Measurements from ENCODE around the gene RNU1-3.
"Not testable (repeated sequence)": the region's sequence is repeated elsewhere in the genome, so short reads cannot be mapped to it uniquely, and the experiment has no call there.

Gene RNU1-3

GRCh38 chr1:16639091-16640031, 27.4 kb downstream of the RNU1-3 start:
- DNase-seq (ENCODE audit: low spot score) = not testable (repeated sequence)

DNA sequence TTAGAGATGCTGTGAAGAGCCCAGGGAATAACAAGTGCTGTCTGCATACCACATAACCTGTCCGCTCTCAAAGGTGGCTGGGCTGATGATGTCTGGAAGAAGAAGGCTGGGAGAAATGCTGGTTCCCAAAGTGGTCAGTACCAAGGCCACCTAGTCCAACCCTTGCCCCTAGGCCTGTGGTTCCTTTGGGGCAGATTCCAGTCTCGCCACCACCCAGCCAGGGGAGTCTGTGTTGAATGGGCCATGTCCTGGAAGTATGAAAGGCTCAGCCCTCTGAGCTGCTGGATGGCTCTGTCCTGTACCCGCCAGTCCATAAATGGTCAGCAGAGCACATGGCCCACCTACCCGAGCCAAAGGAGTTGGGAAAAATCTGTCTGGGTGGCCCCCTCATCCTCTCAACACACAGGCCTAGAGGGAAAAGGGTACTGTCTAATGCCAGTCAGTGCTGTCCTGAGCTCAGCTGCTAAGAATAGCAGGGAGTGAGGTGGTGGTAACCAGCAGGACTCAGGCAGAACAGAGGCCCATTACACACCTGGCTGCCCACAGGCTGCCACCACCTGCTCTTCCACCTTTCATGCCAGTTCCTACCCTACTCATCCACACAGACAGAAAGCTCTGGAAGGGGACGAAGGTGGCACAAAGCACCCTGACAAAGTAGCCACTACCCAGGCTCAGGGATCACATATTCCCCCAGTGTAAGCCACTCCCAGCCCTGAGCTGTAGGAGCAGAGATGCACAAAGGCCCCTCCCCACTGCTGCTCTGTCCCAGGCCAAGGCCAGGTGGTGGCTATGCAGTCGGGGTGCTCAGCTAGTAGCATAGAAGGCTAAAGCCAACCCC, 28.6 kb downstream of the RNU1-3 start:
- DNase-seq (ENCODE audit: low spot score) = not testable (repeated sequence)

GRCh38 chr1:16636551-16637195, 30.1 kb downstream of the RNU1-3 start:
- DNase-seq (ENCODE audit: low spot score) = not testable (repeated sequence)

DNA sequence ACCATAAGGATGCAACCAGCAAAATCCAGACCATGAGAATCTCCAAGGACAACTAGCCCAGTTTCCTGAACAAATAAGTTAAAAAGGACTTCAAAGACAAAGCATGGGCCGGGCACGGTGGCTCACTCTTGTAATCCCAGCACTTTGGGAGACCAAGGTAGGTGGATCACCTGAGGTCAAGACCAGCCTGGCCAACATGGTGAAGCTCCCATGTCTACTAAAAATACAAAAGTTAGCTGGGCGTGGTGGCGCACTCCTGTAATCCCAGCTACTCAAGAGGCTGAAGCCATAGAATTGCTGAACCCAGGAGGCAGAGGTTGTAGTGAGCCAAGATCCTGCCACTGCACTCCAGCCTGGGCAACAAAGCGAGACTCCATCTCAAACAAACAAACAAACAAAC, 30.8 kb downstream of the RNU1-3 start:
- DNase-seq (ENCODE audit: low spot score) = not testable (repeated sequence)

DNA sequence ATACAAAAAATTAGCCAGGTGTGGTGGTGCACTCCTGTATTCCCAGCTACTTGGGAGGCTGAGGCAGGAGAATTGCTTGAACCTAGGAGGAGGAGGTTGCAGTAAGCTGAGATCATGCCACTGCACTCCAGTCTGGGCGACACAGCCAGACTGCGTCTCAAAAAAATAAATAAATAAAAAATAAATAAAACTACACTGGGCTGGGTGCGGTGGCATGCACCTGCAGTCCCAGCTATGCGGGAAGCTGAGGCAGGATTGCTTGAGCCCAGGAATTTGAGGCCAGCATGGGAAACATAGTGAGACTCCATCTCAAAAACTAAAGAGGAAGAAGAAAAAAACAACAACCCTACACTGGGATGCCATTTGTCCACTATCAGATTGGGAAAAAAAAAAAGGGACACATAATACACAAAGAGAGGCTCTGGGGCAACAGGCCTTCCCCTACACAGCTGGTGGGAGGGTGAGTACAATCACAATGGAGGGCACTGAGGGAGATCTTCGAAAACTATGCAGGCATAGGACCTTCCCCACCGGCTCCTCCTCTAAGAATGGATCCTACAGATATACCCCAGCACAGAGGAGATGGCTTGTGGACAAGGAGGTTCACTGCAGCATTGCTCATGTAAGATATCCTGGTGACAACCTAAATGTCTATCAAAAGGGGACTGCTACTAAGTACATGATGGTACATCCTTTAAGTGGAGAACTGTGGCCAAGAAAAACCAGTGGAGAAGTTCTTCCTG, 33.0 kb downstream of the RNU1-3 start:
- not testable (repeated sequence) for DNase-seq (ENCODE audit: low spot score)

GRCh38 chr1:16632044-16632850, 34.5 kb downstream of the RNU1-3 start:
- DNase-seq (ENCODE audit: low spot score) = not testable (repeated sequence)

DNA sequence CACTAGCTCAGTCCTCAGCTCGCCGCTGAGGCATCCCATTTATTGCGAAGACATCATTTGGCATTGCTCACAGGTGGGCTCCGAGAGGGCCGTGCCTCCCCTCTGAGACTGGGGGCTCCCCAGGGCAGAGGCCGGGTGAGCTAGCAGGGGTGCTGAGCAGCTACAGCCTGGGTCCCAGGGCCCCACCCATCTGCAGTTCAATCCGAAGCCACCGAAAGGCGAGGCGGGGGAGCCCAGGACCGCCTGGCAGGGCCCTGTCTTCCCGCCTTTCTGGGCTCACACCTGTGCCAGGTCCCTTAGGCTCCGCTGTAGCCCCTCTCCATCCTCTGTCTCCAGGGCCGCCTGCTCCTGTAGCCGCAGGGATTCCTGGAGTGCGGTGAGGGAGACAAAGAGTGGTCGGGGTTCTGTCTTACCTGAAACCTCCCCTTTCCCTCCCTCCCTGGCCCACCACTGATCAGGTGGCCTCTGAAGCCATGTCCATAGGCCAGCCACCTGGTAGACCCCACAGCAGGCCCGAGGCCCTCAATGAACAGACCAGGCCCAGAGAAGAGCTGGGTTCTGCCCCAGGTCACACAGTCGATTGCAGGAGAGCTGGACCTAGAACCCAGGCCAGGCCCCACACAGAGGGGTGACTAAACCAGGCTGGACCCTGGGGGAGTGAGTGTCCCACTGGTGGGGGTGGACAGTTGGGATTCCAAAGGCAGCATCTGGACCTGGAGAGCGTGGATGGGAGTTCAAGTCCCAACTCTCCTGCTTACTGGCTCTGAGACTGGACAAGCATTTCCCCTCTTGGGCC, 35.3 kb downstream of the RNU1-3 start:
- DNase-seq (ENCODE audit: low spot score) = no peak

DNA sequence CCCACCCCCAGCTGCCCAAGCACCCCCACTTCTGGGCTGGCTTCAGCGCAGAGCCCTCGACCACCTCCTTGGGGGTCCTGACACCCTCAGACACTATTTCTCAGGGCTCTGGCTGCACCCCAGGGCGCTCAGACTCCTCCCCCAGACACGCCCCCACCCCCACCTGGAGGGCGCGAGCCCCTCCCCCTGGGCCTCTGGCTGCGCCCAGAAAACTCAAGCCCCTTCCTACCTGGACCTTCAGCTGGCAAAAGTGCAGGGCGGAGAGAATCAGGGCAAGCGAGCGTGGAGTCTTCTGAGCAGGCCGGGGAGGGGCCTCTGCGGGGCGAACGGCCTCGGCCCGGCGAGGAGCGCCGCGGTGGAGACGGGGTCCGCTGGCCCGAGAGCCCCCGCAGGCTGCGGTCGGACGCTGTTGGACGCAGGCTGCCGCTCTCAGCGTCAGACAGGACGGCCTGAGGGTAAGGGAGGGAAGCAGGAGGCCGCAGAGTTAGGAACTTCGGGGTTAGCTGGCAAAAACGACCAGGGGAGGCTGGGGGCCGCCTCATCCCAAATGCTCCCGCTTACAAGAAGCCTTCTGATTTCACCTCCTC, 36.0 kb downstream of the RNU1-3 start:
- no peak for DNase-seq (ENCODE audit: low spot score)

DNA sequence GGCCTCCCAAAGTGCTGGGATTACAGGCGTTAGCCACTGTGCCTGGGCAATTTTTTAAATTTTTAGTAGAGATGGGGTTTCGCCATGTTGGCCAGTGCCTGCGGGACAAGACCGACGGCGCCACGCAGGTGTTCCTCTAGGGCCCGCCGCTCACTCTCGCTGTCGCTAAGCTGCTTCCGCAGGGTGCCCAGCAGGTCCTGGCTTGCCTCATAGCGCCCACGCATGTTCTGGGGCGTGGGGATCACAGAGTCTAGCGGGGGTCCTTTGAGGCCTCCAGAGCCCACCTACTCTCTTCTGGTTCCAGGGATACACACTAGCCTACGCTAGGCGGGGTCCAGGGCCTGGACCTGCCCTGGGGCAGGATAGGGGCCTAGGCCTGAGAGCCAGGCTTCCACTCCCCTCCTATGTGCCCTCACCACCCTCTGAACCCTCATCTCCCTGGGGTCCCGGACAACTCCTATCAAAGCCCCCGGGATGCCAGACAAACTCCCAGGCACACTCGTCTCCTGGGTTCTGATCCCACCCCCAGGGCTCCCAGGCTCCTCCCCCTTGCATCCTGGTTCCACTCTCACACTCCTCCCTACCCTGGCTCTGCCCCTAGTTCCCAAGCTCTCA, 36.7 kb downstream of the RNU1-3 start:
- not testable (repeated sequence) for DNase-seq (ENCODE audit: low spot score)

GRCh38 chr1:16628361-16629111, 38.2 kb downstream of the RNU1-3 start:
- DNase-seq (ENCODE audit: low spot score) = no peak

- DNase-seq (ENCODE audit: low spot score) = not testable (repeated sequence)
These were observed 40.3 kb downstream of the RNU1-3 start for GRCh38 chr1:16626409-16626983.

GRCh38 chr1:16625497-16626408, 41.0 kb downstream of the RNU1-3 start:
- no peak for DNase-seq (ENCODE audit: low spot score)

DNA sequence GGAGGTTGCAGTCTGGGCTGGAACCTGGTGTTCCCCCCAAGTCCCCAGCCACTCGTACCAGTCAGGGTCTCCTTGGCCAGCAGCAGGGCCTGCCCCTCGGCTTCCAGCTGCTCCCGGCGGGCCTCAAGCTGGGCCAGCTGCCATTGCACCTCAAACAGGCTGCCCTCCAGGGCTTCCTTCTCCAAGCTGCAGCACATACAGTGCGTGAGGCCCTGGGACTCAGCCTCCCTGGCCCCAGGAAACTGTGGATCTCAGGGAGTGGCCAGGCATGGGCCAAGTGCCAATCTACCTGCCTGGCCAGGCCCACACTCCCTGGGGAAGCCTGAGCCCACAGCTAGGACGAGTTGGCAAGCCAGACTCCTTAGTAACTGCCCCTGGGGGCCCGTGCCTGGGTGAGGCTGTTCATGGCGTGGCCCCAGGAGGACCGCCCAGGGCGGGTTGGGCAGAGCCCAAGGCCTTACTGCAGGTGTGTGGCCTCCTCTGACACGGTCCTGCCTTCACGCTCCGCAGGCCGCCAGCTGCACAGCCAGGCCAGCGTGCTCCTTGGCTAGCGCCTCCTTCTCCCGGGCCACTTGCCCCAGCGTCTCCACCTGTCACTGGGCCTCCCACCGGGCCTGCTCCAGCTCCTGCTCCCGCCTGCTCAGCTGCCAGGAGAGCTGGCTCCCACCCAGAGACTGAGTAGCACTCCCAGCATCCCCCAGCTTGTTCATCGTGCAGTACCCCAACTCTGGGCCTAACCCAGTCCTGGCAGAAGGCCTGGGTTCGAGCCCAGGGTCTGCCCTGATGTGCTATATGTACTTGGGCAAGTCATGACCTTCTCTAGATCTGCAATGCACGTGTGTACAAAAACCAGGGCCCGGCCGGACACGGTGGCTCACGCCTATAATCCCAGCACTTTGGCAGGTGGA, 42.7 kb downstream of the RNU1-3 start:
- not testable (repeated sequence) for DNase-seq (ENCODE audit: low spot score)

GRCh38 chr1:16623337-16623736, 43.4 kb downstream of the RNU1-3 start:
- not testable (repeated sequence) for DNase-seq (ENCODE audit: low spot score)

DNA sequence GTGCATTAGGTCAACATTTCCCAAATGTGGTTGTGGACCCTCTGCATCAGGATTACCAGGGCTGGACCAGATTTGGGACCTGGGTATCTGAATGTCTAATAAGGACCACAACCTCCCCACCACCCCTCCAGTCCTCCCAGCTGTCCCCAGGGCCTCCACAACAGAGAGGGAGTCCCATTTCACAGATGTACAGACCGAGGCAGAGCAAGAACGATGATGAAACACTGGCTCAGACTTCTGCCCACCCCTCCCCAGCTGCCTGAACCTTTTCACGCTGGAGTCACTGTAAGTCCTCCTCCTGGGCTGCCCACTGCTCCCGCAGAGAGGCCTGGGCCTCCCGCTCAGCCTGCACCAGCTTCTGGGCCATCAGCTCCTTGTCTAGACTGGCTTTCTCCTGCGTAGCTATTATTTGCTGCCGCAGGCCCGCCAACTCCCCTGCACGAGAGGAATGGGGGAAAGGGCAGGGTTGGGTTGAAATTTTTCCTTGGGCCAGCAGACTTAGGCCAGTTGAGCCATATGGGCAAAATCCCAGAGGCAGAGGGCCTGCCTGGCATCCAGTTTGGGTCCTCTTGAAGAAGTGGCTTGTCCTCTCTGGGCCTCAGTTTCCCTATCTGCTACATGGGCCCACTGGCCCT, 45.0 kb downstream of the RNU1-3 start:
- DNase-seq (ENCODE audit: low spot score) = not testable (repeated sequence)
